GM12891 (cell line): ENCODE measurements around the gene SOD2.
"Not testable (repeated sequence)": the region's sequence is repeated elsewhere in the genome, so short reads cannot be mapped to it uniquely, and the experiment has no call there.

ENCODE experiments used
- POLR2A ChIP-seq: IDR thresholded peaks from 2 replicates; pipeline ENCODE4 v1.6.1; 2011; ENCODE audit warnings: low read depth, low read length, control low read depth
- POLR2AphosphoS5 ChIP-seq: IDR thresholded peaks from 2 replicates; pipeline ENCODE4 v1.6.1; 2011; ENCODE audit warnings: low read depth, low read length, control low read depth
- SPI1 ChIP-seq: IDR thresholded peaks from 2 replicates; pipeline ENCODE4 v1.6.1; 2011; ENCODE audit warnings: low read depth, low read length, control low read depth
- TAF1 ChIP-seq: IDR thresholded peaks from 2 replicates; pipeline ENCODE4 v1.6.1; 2011; ENCODE audit warnings: low read depth, low read length, control low read depth

GRCh38 chr6:159661977-159662376 is 31.1 kb downstream of the SOD2 start:
- TF ChIP-seq POLR2A, TAF1, POLR2AphosphoS5, SPI1: not testable (repeated sequence)
